Hematopoietic multipotent progenitor cell (in vitro differentiated cells): Measurements from ENCODE around the gene ODF2L. TPM values are rescaled to one million over a fixed set of nuclear protein-coding genes. Genes with fewer than 3 reads are reported as not detected.

Source experiments
- DNase-seq, 3 donors: peaks; one replicate each; pipeline ENCODE4 v3.0.0-alpha.2; 2011 to 2015; ENCODE audit warnings: low read depth in 2 of 3, low spot score in 2 of 3
- small RNA-seq: library from RNA; depleted of rRNA; stranded (forward); fragments of <200 nt; gene quantifications from one replicate; pipeline ENCODE3, GENCODE V24; 2012
- total RNA-seq: library from RNA; depleted of rRNA; stranded (reverse); fragments of >200 nt; gene quantifications from one replicate; pipeline ENCODE4 v1.2.3, GENCODE V29; 2012

Gene ODF2L
- total RNA-seq, 1 donor, result 12.9 TPM

DNA sequence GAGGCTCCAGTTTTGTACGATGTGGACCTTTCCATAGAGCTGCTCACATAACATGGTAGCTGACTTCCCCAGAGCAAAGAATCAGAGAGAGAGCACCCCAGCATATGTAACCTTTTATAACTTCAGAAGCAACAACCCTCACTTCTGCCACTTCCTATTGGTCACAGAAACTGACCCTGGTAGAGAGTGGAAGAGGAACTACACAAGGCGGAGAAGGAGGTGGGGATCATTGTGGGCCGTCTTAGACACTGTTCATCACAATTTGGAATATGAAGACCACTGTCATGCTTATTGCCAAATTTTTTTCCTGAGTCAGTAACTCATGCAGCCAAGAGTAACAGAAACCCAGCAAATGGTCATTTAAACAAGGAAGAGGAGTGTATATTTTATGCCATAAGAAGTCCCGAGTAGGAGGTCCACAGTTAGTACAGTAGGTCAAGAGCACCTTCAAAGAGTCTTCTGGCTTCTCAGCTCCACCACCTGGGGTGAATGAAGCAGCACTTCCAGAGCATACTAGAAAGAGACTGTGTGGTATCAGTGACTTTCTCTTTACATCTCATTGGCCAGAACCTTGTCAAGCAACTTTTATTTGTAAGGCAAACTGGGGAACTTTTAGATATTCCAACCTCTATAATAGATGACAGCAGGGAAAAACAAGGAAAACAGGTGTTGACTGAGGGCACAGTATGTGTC is 71.8 kb downstream of the ODF2L start:
- DNase-seq, result no peak

DNA sequence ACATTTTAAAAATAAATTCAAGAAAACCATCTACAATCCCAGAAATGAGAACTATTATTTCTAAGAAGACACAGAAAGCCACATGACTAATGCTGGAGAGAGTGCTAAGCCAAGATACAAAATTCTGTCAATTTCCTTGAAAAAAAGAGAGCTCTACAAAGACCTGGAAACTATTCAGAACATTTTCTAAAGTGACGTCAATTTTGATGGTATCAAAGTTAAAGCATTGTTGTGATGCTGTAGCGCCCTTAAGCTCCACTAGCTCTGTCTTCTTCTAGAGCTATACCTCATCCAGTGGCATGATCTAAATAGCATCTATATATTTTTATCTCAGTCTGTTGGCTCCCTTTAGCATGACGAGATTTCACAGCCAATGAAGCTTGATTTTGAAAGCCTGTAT is 73.9 kb downstream of the ODF2L start:
- no peak for DNase-seq

DNA sequence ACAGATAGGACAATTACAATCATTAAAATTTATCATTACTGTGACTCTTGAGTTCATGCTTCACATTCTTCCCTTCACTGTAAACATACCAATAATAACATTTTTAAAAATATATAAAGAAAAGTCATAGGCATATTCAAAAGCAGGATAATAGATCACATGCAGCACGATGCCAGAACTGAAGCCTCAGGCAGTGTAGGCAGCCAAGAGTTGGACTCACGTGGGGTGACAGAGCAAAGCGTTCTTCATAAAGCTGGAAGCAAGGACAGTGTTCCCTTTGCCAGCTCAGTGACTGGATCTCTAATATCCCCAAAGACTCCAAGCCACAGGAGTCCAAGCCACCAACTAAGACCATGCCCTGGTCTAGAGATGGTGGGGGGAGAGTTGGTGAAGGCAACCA is 77.7 kb downstream of the ODF2L start:
- no peak for DNase-seq

DNA sequence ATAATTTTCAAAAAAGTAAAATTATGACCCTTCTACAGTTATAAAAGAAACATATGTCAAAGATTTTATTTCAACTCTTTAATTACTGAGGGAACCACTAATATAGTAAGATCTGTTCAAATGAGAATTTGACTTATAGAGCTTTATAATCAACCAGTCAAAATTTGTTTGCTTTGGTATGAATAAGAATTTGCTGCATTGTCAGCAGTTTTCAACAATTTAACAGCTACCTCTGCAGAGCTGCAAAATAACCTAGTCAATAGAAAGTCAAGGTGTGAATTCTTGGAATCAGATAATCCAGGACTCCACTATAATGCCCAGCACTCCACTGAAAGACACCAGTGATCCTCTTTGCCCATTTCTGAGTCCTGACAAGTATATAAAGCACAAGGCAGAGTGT is 78.2 kb downstream of the ODF2L start:
- no peak for DNase-seq

DNA sequence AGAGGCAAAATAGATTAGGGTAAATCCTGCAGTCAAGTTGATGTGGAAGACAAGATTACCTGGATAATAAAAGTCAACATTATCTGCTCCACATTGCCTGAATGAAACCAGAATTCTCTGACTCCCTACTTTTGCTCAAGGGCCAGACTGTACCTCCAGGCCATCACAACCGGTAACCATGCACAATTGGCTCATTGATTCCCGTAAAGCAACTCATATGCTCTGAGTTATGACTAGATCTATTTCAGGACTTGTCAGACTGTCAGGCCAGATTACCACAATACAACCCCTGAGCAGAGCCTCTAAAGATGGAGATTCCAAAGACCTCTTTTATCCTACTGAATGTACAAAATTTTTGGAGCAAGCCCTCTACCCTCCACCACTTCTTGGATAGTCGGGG is 90.4 kb downstream of the ODF2L start:
- DNase-seq, result no peak

DNA sequence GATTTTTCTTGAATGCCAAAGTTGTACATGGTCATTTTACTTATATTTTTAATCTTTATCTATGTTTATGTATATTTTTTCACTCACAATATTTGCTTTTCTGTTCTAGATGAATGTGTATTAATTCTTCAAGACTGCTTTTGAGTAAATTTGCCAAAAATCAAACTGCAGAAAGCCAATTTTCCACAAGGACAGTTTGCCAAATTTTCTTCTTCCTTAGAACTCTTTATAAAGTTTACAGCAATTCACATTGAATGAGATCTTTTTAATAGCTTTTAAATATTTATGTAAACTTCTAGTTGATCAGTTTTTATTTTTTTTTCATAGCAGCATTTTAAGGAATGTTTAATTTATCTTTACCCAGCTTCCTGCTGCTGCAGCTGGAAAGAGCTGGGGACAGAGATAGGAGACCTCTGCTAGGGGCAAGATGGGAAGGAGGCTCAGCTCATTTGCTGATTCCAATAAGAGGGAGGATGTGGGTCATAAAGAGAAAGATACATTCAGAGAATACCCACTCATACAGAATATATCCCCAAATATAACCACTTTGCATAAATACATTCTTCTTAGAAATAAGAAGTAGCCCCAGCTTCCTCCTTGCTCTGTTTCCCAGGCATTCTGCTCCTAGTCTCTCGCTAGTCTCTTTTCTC is 93.0 kb downstream of the ODF2L start:
- DNase-seq, result no peak

Small RNA genes lying within 50 kb of the gene (small RNA-seq; reads per million reads assigned to genes)
- not detected for gene MIR7856

Other genes with a start within 250 kb of the ODF2L start
- gene COL24A1, start 239.6 kb downstream of the ODF2L start, total RNA-seq, result 6.7 TPM
- gene CLCA2, start 27.8 kb upstream of the ODF2L start, total RNA-seq, result not detected
- gene CLCA1, start 72.6 kb upstream of the ODF2L start, total RNA-seq, result not detected
- gene CLCA4, start 150.8 kb upstream of the ODF2L start, total RNA-seq, result not detected